ENCODE results near the gene PRSS57.
"Not testable (repeated sequence)": the region's sequence is repeated elsewhere in the genome, so short reads cannot be mapped to it uniquely, and the experiment has no call there.

- TF ChIP-seq CTCF (conservative IDR thresholded peaks at IDR 0.05; ENCODE audit: low read length); EZH2phosphoT487 (IDR thresholded peaks at IDR 0.05; ENCODE audit: borderline replicate concordance, low read depth, low read length): not testable (repeated sequence)
Observed at GRCh38 chr19:698529-698928, 3.3 kb upstream of the PRSS57 start.
